IMR-90 (cell line): ENCODE data around the gene MAGI2. TPM values are rescaled to one million over a fixed set of nuclear protein-coding genes. Genes with fewer than 3 reads are reported as not detected.

Experiments
- ATAC-seq: fragments of 200-7000 bp; cut with Tn5 transposase; 2 replicates; pipeline ENCODE4 v1.9.1; 2020; ENCODE audit warnings: low read depth, mild to moderate bottlenecking, moderate library complexity
- BruUV-seq: library from RNA; stranded (reverse); fragments of 400-500 nt; replicated peaks from 2 replicates; lab custom pipeline; 2021; lab: Mats Ljungman, UMichigan
- CTCF ChIA-PET: fragments of 300-600 bp; formaldehyde crosslinking; extraction: SDS; loops from one replicate; lab custom pipeline; 2021; ENCODE audit warnings: antibody characterized with exemption; lab: Yijun Ruan, JAX
- POLR2A ChIA-PET: fragments of 300-600 bp; sonication (Branson Sonifier 250); formaldehyde crosslinking; loops from one replicate; lab custom pipeline; 2022; ENCODE audit warnings: antibody characterized with exemption; ENCODE audit not compliant: unreplicated experiment; lab: Charles Lee
- DNase-seq: peaks from one replicate; pipeline ENCODE4 v3.0.0; 2013
- H2AFZ ChIP-seq: replicated peaks from 2 replicates; pipeline ENCODE3; 2013; ENCODE audit warnings: low read length, mild to moderate bottlenecking; ENCODE audit not compliant: poor library complexity
- H2AK5ac ChIP-seq: 2 replicates; pipeline ENCODE4 v1.6.1; 2013; ENCODE audit warnings: low read depth, low read length, inconsistent platforms
- H2AK9ac ChIP-seq: replicated peaks from 2 replicates; pipeline ENCODE3; 2013; ENCODE audit warnings: mild to moderate bottlenecking, low read depth, low read length, moderate library complexity; ENCODE audit not compliant: poor library complexity
- H2BK120ac ChIP-seq: 2 replicates; pipeline ENCODE4 v1.6.1; 2013; ENCODE audit warnings: low read depth, low read length, inconsistent platforms
- H2BK15ac ChIP-seq: 3 replicates; pipeline ENCODE4 v1.6.1; 2013; ENCODE audit warnings: low read depth, low read length, inconsistent platforms
- H2BK20ac ChIP-seq: 2 replicates; pipeline ENCODE4 v1.6.1; 2013; ENCODE audit warnings: low read depth, mild to moderate bottlenecking, inconsistent platforms, low read length, moderate library complexity
- H2BK5ac ChIP-seq: 2 replicates; pipeline ENCODE4 v1.6.1; 2013; ENCODE audit warnings: mild to moderate bottlenecking, low read depth, low read length, inconsistent platforms; ENCODE audit not compliant: poor library complexity, severe bottlenecking
- H3K14ac ChIP-seq: replicated peaks from 2 replicates; pipeline ENCODE4 v1.6.1; 2013; ENCODE audit warnings: low read depth, low read length, inconsistent platforms
- H3K18ac ChIP-seq: 2 replicates; pipeline ENCODE4 v1.6.1; 2013; ENCODE audit warnings: low read depth, low read length, control low read depth
- H3K23ac ChIP-seq: 2 replicates; pipeline ENCODE4 v1.6.1; 2013; ENCODE audit warnings: low read depth, low read length, inconsistent platforms
- H3K27ac ChIP-seq: 2 replicates; pipeline ENCODE4 v1.5.1; 2013; ENCODE audit warnings: mild to moderate bottlenecking, control low read depth, low read length; ENCODE audit not compliant: insufficient read depth
- H3K27me3 ChIP-seq: 2 replicates; pipeline ENCODE4 v1.6.1; 2013; ENCODE audit warnings: low read length; ENCODE audit not compliant: control insufficient read depth, insufficient read depth
- H3K36me3 ChIP-seq: 2 replicates; pipeline ENCODE4 v1.6.1; 2013; ENCODE audit warnings: low read length, mixed read lengths; ENCODE audit not compliant: control insufficient read depth, insufficient read depth
- H3K4ac ChIP-seq: 2 replicates; pipeline ENCODE4 v1.6.1; 2013; ENCODE audit warnings: low read depth, low read length, inconsistent platforms
- H3K4me1 ChIP-seq: 2 replicates; pipeline ENCODE4 v1.6.1; 2013; ENCODE audit warnings: low read length, mixed read lengths; ENCODE audit not compliant: control insufficient read depth, insufficient read depth
- H3K4me2 ChIP-seq: 2 replicates; pipeline ENCODE4 v1.6.1; 2013; ENCODE audit warnings: low read depth, mild to moderate bottlenecking, control low read depth, low read length, moderate library complexity
- H3K4me3 ChIP-seq: 2 replicates; pipeline ENCODE4 v1.5.1; 2013; ENCODE audit warnings: low read depth, mild to moderate bottlenecking, control low read depth, low read length, moderate library complexity; ENCODE audit not compliant: insufficient read depth
- H3K56ac ChIP-seq: 2 replicates; pipeline ENCODE4 v1.6.1; 2013; ENCODE audit warnings: low read length, inconsistent platforms; ENCODE audit not compliant: insufficient read depth; ENCODE audit errors: extremely low read depth
- H3K79me1 ChIP-seq, 2 experiments: 2 replicates each; pipeline ENCODE4 v1.6.1; 2013; ENCODE audit warnings: low read length in 2 of 2, inconsistent platforms in 1 of 2, low read depth in 1 of 2
- H3K9ac ChIP-seq: 2 replicates; pipeline ENCODE4 v1.6.1; 2013; ENCODE audit warnings: low read depth, low read length, control low read depth
- H3K9me1 ChIP-seq: 2 replicates; pipeline ENCODE4 v1.6.1; 2013; ENCODE audit warnings: low read length, inconsistent platforms; ENCODE audit not compliant: insufficient read depth
- H3K9me3 ChIP-seq: 2 replicates; pipeline ENCODE4 v1.6.1; 2013; ENCODE audit warnings: low read length; ENCODE audit not compliant: control insufficient read depth, insufficient read depth
- H4K20me1 ChIP-seq: 2 replicates; pipeline ENCODE4 v1.6.1; 2013; ENCODE audit warnings: low read length, inconsistent platforms; ENCODE audit not compliant: insufficient read depth
- H4K5ac ChIP-seq: 2 replicates; pipeline ENCODE4 v1.6.1; 2013; ENCODE audit warnings: mild to moderate bottlenecking, low read depth, low read length, control low read depth
- H4K8ac ChIP-seq, 2 experiments: 2 replicates each; pipeline ENCODE4 v1.6.1; 2013; ENCODE audit warnings: low read depth in 2 of 2, low read length in 2 of 2, control low read depth in 1 of 2, inconsistent platforms in 1 of 2
- H4K91ac ChIP-seq: 2 replicates; pipeline ENCODE4 v1.6.1; 2013; ENCODE audit warnings: low read depth, low read length, inconsistent platforms; ENCODE audit not compliant: insufficient read depth
- BHLHE40 ChIP-seq: fragments of 150-350 bp; IDR thresholded peaks from 2 replicates; pipeline ENCODE4 v1.6.1; 2016; ENCODE audit warnings: mild to moderate bottlenecking, low read depth, low read length
- CHD1 ChIP-seq: IDR thresholded peaks from 2 replicates; pipeline ENCODE4 v1.6.1; 2012; ENCODE audit warnings: low read depth, low read length, improper control_type of control experiment
- FOS ChIP-seq: fragments of 150-350 bp; IDR thresholded peaks from 2 replicates; pipeline ENCODE4 v1.6.1; 2016; ENCODE audit warnings: low read depth, low read length
- MAFK ChIP-seq: IDR thresholded peaks from 2 replicates; pipeline ENCODE4 v1.6.1; 2012; ENCODE audit warnings: low read depth, low read length, improper control_type of control experiment
- MAZ ChIP-seq: IDR thresholded peaks from 2 replicates; pipeline ENCODE4 v1.6.1; 2012; ENCODE audit warnings: low read depth, mild to moderate bottlenecking, low read length, improper control_type of control experiment, moderate library complexity, borderline replicate concordance
- MXI1 ChIP-seq: IDR thresholded peaks from 2 replicates; pipeline ENCODE4 v1.6.1; 2012; ENCODE audit warnings: low read depth, mild to moderate bottlenecking, low read length, moderate library complexity, borderline replicate concordance
- NFE2L2 ChIP-seq: fragments of 150-350 bp; IDR thresholded peaks from 2 replicates; pipeline ENCODE4 v1.6.1; 2016; ENCODE audit warnings: low read depth, mild to moderate bottlenecking, low read length
- POLR2A ChIP-seq: IDR thresholded peaks from 2 replicates; pipeline ENCODE4 v1.6.1; 2012; ENCODE audit warnings: mild to moderate bottlenecking, low read depth, low read length
- RAD21 ChIP-seq: IDR thresholded peaks from 2 replicates; pipeline ENCODE4 v1.6.1; 2012; ENCODE audit warnings: low read length, improper control_type of control experiment
- RFX5 ChIP-seq: IDR thresholded peaks from 2 replicates; pipeline ENCODE4 v1.8.0; 2012; ENCODE audit warnings: low read depth, mild to moderate bottlenecking, low read length, moderate library complexity
- SMC3 ChIP-seq: fragments of 150-350 bp; IDR thresholded peaks from 2 replicates; pipeline ENCODE4 v1.6.1; 2016; ENCODE audit warnings: low read depth, mild to moderate bottlenecking, antibody characterized with exemption, low read length, moderate library complexity
- USF2 ChIP-seq: fragments of 150-350 bp; IDR thresholded peaks from 2 replicates; pipeline ENCODE4 v1.6.1; 2017; ENCODE audit warnings: mild to moderate bottlenecking, antibody characterized with exemption, low read length, low read depth
- WGBS, 2 experiments: methylation state at CpG; one replicate each; pipeline versions ENCODE4 v1.1.5 to v1.1.7; 2013; ENCODE audit warnings: missing lambda C conversion rate in 2 of 2; ENCODE audit not compliant: insufficient read length in 1 of 2; ENCODE audit errors: extremely low coverage in 2 of 2; 5-methylcytosine and 5-hydroxymethylcytosine counted together
- dilution Hi-C: fragments of 300-500 bp; cut with HindIII; formaldehyde crosslinking; loops from one replicate; pipeline ENCODE4 v1.14.3; 2018; ENCODE audit warnings: low sequenced_read_pairs; ENCODE audit not compliant: unreplicated experiment
- in situ Hi-C: fragments of 300-500 bp; cut with MboI; formaldehyde crosslinking; loops from 3 replicates; pipeline ENCODE4 v1.14.3; 2019; ENCODE audit warnings: low sequenced_read_pairs, inconsistent platforms, mixed read lengths
- intact Hi-C: fragments of 100-400 bp; cut with micrococcal nuclease; formaldehyde crosslinking; loops from 2 replicates; pipeline ENCODE4 v1.10.0; 2022
- polyA plus RNA-seq, 3 experiments: library from polyadenylated mRNA; depleted of rRNA; stranded (reverse); fragments of >200 nt; gene quantifications; 2 replicates each; pipeline ENCODE4 v1.2.3, GENCODE V29; 2012; ENCODE audit warnings: low replicate concordance in 1 of 3
- total RNA-seq: library from RNA; depleted of rRNA; stranded (reverse); fragments of >200 nt; gene quantifications from 2 replicates; pipeline ENCODE4 v1.2.3, GENCODE V29; 2012
- TF ChIP-seq, protein P1 (sequence below): conservative IDR thresholded peaks from 2 replicates; pipeline ENCODE4 v1.5.1; 2012; ENCODE audit warnings: mild to moderate bottlenecking, low read depth, low read length, improper control_type of control experiment
- TF ChIP-seq, protein P2 (sequence below): fragments of 150-350 bp; IDR thresholded peaks from 2 replicates; pipeline ENCODE4 v1.6.1; 2016; ENCODE audit warnings: low read depth, mild to moderate bottlenecking, low read length, moderate library complexity, borderline replicate concordance

MAGI2 gene
- total and polyA plus RNA-seq, 2 of the 4 experiments (the other 2 are of a cell fraction): 2.5 to 17.9 TPM

- H4K8ac ChIP-seq: no peak overlapping the region
- no peaks in the 10 kb centered on the region for H3K9me3 ChIP-seq
- no peaks in the 10 kb centered on the region for H3K4me1 ChIP-seq
- no peak overlapping the region for H2AK5ac ChIP-seq
- H2BK120ac ChIP-seq: no peak overlapping the region
- H3K79me1 ChIP-seq: no peaks in the 10 kb centered on the region
- H3K18ac ChIP-seq: no peak overlapping the region
- H3K9ac ChIP-seq: no peak overlapping the region
- no peak overlapping the region for H2BK5ac ChIP-seq
- in situ Hi-C loops (no loop called here), dilution Hi-C loops (no loop called here), intact Hi-C loops (no loop called here)
- no peak overlapping the region; the same call in 1 of the 2 replicates for H3K14ac ChIP-seq
- CTCF ChIA-PET: no interaction called here
- no peak overlapping the region for H3K56ac ChIP-seq
- H2BK15ac ChIP-seq: no peak overlapping the region
- H3K9me1 ChIP-seq: no peaks in the 10 kb centered on the region
- 63% methylated on average over 1 of the region's 5 CpGs; no CpG with 5 or more reads in 1 of the 2 experiments for WGBS, 2 experiments
- H4K5ac ChIP-seq: no peak overlapping the region
- H4K91ac ChIP-seq: no peak overlapping the region
- no peak for ATAC-seq
- no peaks in the 10 kb centered on the region for H3K27me3 ChIP-seq
- no peak overlapping the region for H2AK9ac ChIP-seq
- TF ChIP-seq, protein P1, sequence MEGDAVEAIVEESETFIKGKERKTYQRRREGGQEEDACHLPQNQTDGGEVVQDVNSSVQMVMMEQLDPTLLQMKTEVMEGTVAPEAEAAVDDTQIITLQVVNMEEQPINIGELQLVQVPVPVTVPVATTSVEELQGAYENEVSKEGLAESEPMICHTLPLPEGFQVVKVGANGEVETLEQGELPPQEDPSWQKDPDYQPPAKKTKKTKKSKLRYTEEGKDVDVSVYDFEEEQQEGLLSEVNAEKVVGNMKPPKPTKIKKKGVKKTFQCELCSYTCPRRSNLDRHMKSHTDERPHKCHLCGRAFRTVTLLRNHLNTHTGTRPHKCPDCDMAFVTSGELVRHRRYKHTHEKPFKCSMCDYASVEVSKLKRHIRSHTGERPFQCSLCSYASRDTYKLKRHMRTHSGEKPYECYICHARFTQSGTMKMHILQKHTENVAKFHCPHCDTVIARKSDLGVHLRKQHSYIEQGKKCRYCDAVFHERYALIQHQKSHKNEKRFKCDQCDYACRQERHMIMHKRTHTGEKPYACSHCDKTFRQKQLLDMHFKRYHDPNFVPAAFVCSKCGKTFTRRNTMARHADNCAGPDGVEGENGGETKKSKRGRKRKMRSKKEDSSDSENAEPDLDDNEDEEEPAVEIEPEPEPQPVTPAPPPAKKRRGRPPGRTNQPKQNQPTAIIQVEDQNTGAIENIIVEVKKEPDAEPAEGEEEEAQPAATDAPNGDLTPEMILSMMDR: no peak
- TF ChIP-seq USF2 (no peak), RFX5 (no peak), FOS (no peak), RAD21 (no peak), MAFK (no peak), SMC3 (no peak), BHLHE40 (no peak), MAZ (no peak), POLR2A (no peak), NFE2L2 (no peak), MXI1 (no peak), CHD1 (no peak)
- TF ChIP-seq, protein P2, sequence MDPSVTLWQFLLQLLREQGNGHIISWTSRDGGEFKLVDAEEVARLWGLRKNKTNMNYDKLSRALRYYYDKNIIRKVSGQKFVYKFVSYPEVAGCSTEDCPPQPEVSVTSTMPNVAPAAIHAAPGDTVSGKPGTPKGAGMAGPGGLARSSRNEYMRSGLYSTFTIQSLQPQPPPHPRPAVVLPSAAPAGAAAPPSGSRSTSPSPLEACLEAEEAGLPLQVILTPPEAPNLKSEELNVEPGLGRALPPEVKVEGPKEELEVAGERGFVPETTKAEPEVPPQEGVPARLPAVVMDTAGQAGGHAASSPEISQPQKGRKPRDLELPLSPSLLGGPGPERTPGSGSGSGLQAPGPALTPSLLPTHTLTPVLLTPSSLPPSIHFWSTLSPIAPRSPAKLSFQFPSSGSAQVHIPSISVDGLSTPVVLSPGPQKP: no peak
- H2AFZ ChIP-seq: no peak overlapping the region
- H3K4me2 ChIP-seq: no peak overlapping the region
- no peaks in the 10 kb centered on the region for H4K20me1 ChIP-seq
- no peak overlapping the region for H3K4ac ChIP-seq
- POLR2A ChIA-PET: no interaction called here
- H2BK20ac ChIP-seq: no peak overlapping the region
- H3K27ac ChIP-seq: no peak overlapping the region
- H3K23ac ChIP-seq: no peak overlapping the region
- BruUV-seq: no TSS peak
- H3K36me3 ChIP-seq: no peaks in the 10 kb centered on the region
- no peak for DNase-seq
- no peak overlapping the region for H3K4me3 ChIP-seq
These were observed 1470.4 kb downstream of the MAGI2 start for GRCh38 chr7:77982926-77983550.
